HCT116 (cell line): Measurements from ENCODE around the gene RAB3B.

Experiments
- CTCF ChIP-seq, 3 experiments: fragments of 200-600 bp in 1 of 3; sonication (generic) in 1 of 3; IDR thresholded peaks in 2 of 3; conservative IDR thresholded peaks in 1 of 3; 2 replicates each; pipeline ENCODE4 v1.5.1; 2012 to 2017; ENCODE audit warnings: low read depth in 2 of 3, low read length in 2 of 3, antibody characterized with exemption in 1 of 3, borderline replicate concordance in 1 of 3, control low read depth in 1 of 3, mild to moderate bottlenecking in 1 of 3, mixed read lengths in 1 of 3, mixed run types in 1 of 3, moderate library complexity in 1 of 3; ENCODE audit not compliant: insufficient read depth in 1 of 3
- EZH2phosphoT487 ChIP-seq: fragments of 200-600 bp; IDR thresholded peaks from 2 replicates; pipeline ENCODE4 v1.6.1; 2018; ENCODE audit warnings: antibody characterized with exemption, borderline replicate concordance
- POLR2A ChIP-seq: IDR thresholded peaks from 2 replicates; pipeline ENCODE4 v1.7.0; 2011; ENCODE audit warnings: borderline replicate concordance; ENCODE audit not compliant: insufficient read depth, insufficient read length; ENCODE audit errors: extremely low read depth
- SRF ChIP-seq: IDR thresholded peaks from 2 replicates; pipeline ENCODE4 v1.6.1; 2012; ENCODE audit warnings: low read depth

GRCh38 chr1:51937112-51937511 is 53.4 kb downstream of the RAB3B start:
- no peak for TF ChIP-seq POLR2A
- no peak for TF ChIP-seq SRF
- no peak for TF ChIP-seq CTCF (IDR thresholded peaks at IDR 0.05 in 2 of 3, conservative IDR thresholded peaks at IDR 0.05 in 1 of 3; ENCODE audit: borderline replicate concordance in 1 of 3, insufficient read depth in 1 of 3, low read depth in 2 of 3, low read length in 2 of 3)
- no peak for TF ChIP-seq EZH2phosphoT487
